Smooth muscle cell (in vitro differentiated cells): ENCODE data around the gene DACT3. TPM values are rescaled to one million over a fixed set of nuclear protein-coding genes. Genes with fewer than 3 reads are reported as not detected.

Experiments used
- DNase-seq: peaks from one replicate; lab custom pipeline; 2025; ENCODE audit not compliant: unreplicated experiment; lab: John Stamatoyannopoulos, UW
- H2AFZ ChIP-seq: fragments of 200-600 bp; sonication (generic); 2 replicates; pipeline ENCODE4 v1.6.0; 2016; ENCODE audit warnings: antibody characterized with exemption, low read depth, mild to moderate bottlenecking
- H3F3A ChIP-seq: fragments of 200-600 bp; sonication (generic); 2 replicates; pipeline ENCODE4 v1.6.0; 2017; ENCODE audit warnings: antibody characterized with exemption, low read depth
- H3K27ac ChIP-seq: fragments of 200-600 bp; sonication (generic); 2 replicates; pipeline ENCODE4 v1.5.1; 2016; ENCODE audit warnings: low read depth, mild to moderate bottlenecking
- H3K27me3 ChIP-seq: fragments of 200-600 bp; sonication (generic); 2 replicates; pipeline ENCODE4 v1.6.1; 2016; ENCODE audit warnings: low read depth, mild to moderate bottlenecking
- H3K36me3 ChIP-seq: fragments of 200-600 bp; sonication (generic); 2 replicates; pipeline ENCODE4 v1.5.1; 2016; ENCODE audit warnings: low read depth
- H3K4me1 ChIP-seq: fragments of 200-600 bp; sonication (generic); 2 replicates; pipeline ENCODE4 v1.5.1; 2016; ENCODE audit warnings: low read depth
- H3K4me2 ChIP-seq: fragments of 200-600 bp; sonication (generic); 2 replicates; pipeline ENCODE4 v1.6.0; 2016; ENCODE audit warnings: mild to moderate bottlenecking
- H3K4me3 ChIP-seq: fragments of 200-600 bp; sonication (generic); 2 replicates; pipeline ENCODE4 v1.5.1; 2016; ENCODE audit warnings: mild to moderate bottlenecking
- H3K79me2 ChIP-seq: fragments of 200-600 bp; sonication (generic); 2 replicates; pipeline ENCODE4 v1.6.0; 2016; ENCODE audit warnings: low read depth, mild to moderate bottlenecking
- H3K9ac ChIP-seq: fragments of 200-600 bp; sonication (generic); 2 replicates; pipeline ENCODE4 v1.6.0; 2016; ENCODE audit warnings: low read depth
- H3K9me3 ChIP-seq: fragments of 200-600 bp; sonication (generic); replicated peaks from 2 replicates; pipeline ENCODE4 v1.5.1; 2016; ENCODE audit warnings: low read depth
- H4K20me1 ChIP-seq: fragments of 200-600 bp; sonication (generic); 2 replicates; pipeline ENCODE4 v1.6.0; 2016; ENCODE audit warnings: low read depth
- WGBS: methylation state at CpG from one replicate; pipeline ENCODE4 v1.1.7; 2016; ENCODE audit warnings: low lambda C conversion rate; 5-methylcytosine and 5-hydroxymethylcytosine counted together
- polyA plus RNA-seq: library from polyadenylated mRNA; unstranded; fragments of >200 nt; fragmentation: Nextera tagmentation; extraction: Ambion mirVana; gene quantifications from 2 replicates; pipeline ENCODE4 v1.2.1, GENCODE V29; 2016
- total RNA-seq: library from RNA; depleted of rRNA; stranded (reverse); fragments of >200 nt; gene quantifications from 2 replicates; pipeline ENCODE4 v1.2.3, GENCODE V29; 2014
- TF ChIP-seq, protein P1 (sequence below): fragments of 200-600 bp; sonication (generic); IDR thresholded peaks from 2 replicates; pipeline ENCODE4 v1.5.1; 2017; ENCODE audit warnings: borderline replicate concordance, mild to moderate bottlenecking, antibody characterized with exemption; ENCODE audit not compliant: insufficient read depth, poor library complexity, severe bottlenecking

Gene DACT3
- total and polyA plus RNA-seq, 2 experiments from 2014 or later = 6.2 to 22.7 TPM

DNA sequence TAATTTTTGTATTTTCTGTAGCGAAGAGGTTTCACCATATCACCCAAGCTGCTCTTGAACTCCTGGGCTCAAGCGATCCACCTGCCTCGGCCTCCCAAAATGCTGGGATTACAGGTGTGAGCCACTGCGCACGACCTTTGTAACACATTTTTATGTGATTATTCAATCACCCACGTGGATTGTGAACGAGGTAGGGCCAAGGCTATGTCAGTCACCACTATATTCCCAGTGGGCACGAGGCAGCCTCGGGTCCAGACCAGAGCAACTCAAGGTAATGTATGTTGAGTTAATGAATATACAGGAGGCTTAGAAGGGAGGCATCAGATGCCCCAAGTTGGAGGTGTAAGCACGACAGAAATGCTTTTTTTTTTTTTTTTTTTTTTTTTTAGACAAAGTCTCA, 45.0 kb downstream of the DACT3 start:
- Histone ChIP-seq H3K27me3 (no peaks in the 10 kb centered on the region), H4K20me1 (no peaks in the 10 kb centered on the region), H3K9ac (no peak overlapping the region), H3F3A (no peaks in the 10 kb centered on the region), H3K9me3 (no peaks in the 10 kb centered on the region), H3K4me2 (no peak overlapping the region), H3K79me2 (no peaks in the 10 kb centered on the region), H3K36me3 (no peaks in the 10 kb centered on the region), H2AFZ (no peak overlapping the region), H3K4me3 (no peak overlapping the region), H3K4me1 (peaks cover 5% of the 10 kb centered on the region), H3K27ac (no peak overlapping the region)
- WGBS = 89% methylated on average over 10 of the region's 10 CpGs
- no peak for DNase-seq
- TF ChIP-seq, protein P1, sequence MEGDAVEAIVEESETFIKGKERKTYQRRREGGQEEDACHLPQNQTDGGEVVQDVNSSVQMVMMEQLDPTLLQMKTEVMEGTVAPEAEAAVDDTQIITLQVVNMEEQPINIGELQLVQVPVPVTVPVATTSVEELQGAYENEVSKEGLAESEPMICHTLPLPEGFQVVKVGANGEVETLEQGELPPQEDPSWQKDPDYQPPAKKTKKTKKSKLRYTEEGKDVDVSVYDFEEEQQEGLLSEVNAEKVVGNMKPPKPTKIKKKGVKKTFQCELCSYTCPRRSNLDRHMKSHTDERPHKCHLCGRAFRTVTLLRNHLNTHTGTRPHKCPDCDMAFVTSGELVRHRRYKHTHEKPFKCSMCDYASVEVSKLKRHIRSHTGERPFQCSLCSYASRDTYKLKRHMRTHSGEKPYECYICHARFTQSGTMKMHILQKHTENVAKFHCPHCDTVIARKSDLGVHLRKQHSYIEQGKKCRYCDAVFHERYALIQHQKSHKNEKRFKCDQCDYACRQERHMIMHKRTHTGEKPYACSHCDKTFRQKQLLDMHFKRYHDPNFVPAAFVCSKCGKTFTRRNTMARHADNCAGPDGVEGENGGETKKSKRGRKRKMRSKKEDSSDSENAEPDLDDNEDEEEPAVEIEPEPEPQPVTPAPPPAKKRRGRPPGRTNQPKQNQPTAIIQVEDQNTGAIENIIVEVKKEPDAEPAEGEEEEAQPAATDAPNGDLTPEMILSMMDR = no peak

DNA sequence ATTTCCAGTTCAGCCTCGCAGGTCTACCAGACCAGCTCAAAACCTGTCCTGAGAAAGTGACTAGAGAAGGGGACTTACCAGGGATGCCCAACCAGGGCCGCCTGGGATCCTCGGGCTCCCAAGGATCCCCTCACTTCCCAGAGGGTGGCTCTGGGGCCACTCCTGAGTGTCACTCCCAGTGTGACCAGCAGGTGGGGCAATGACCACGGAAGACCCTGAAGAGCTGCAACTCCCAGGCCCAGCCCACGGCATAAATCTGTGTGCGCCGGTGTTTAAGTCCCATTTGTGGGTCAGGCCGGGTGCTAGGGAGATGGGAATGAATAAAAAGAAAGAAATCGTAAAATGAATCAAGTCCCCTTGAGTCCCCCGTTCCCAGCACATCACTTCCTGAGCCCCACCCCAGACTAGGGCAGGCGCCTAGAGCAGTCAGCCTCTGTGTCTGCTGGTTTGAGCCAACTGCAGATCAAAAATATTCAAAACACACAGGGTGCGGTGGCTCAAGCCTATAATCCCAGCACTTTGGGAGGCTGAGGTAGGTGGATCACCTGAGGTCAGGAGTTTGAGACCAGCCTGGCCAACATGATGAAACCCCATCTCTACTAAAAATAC, 46.8 kb downstream of the DACT3 start:
- Histone ChIP-seq H3K79me2 (no peaks in the 10 kb centered on the region), H2AFZ (no peak overlapping the region), H3F3A (peaks cover under 1% of the 10 kb centered on the region), H3K36me3 (no peaks in the 10 kb centered on the region), H4K20me1 (peaks cover 1% of the 10 kb centered on the region), H3K27me3 (no peaks in the 10 kb centered on the region), H3K4me1 (no peaks in the 10 kb centered on the region), H3K9ac (no peak overlapping the region), H3K27ac (no peak overlapping the region), H3K9me3 (no peaks in the 10 kb centered on the region), H3K4me3 (no peak overlapping the region), H3K4me2 (no peak overlapping the region)
- TF ChIP-seq, protein P1 = peak; percentile 83
- DNase-seq = peak; percentile 63
- WGBS = 18% methylated on average over 12 of the region's 12 CpGs

DNA sequence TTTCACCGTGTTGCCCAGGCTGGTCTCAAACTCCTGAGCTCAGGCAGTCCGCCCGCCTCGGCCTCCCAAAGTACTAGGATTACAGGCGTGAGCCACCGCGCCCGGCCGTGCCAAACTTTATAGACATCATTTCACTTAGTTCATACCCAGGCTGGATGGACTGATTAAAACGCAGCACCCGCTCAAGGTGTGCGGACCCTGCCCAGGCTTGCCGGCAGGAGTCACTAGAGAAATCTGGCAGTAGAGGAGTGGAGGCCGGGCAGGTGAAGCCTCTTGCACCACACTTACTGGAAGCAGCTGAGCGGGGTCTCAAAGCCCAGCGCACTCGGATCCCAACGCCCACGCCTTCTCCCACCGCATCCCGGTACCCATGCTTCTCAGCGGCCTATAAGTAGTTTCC, 47.5 kb downstream of the DACT3 start:
- H3K4me2 ChIP-seq = no peak overlapping the region
- TF ChIP-seq, protein P1 = no peak
- no peaks in the 10 kb centered on the region for H3K36me3 ChIP-seq
- no peaks in the 10 kb centered on the region for H3K4me1 ChIP-seq
- no peak overlapping the region for H3K27ac ChIP-seq
- no peak overlapping the region for H3K4me3 ChIP-seq
- H3K9me3 ChIP-seq = no peaks in the 10 kb centered on the region
- H4K20me1 ChIP-seq = peaks cover 3% of the 10 kb centered on the region
- no peak for DNase-seq
- H3K27me3 ChIP-seq = no peaks in the 10 kb centered on the region
- H3K9ac ChIP-seq = no peak overlapping the region
- no peaks in the 10 kb centered on the region for H3K79me2 ChIP-seq
- WGBS = 94% methylated on average over 22 of the region's 22 CpGs
- H2AFZ ChIP-seq = no peak overlapping the region
- H3F3A ChIP-seq = peaks cover 3% of the 10 kb centered on the region

DNA sequence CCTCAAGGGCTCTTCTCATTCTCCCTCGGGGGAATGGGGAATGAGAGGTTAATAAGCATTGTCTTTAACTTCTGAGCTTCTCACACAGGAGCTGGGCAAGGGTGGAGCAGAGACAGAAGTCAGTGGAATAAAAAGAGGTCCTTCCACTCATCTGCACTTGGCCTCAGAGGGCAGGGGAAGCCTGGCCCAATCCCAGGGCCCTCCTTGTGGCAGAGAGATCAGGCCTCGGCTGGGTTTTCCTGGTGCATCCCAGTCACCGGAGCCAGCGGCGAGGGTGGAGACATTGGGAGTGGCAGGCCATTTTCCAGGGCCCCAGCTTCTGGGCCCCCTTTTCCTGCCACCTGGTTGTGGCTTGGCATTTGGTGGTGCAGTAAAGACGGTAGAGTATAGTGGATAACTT, 49.2 kb downstream of the DACT3 start:
- Histone ChIP-seq H4K20me1 (peaks cover 15% of the 10 kb centered on the region), H3K36me3 (no peaks in the 10 kb centered on the region), H3K9ac (no peak overlapping the region), H3K27ac (no peak overlapping the region), H3K4me2 (no peak overlapping the region), H3K4me3 (no peak overlapping the region), H3K9me3 (no peaks in the 10 kb centered on the region), H2AFZ (no peak overlapping the region), H3K4me1 (no peaks in the 10 kb centered on the region), H3K27me3 (no peaks in the 10 kb centered on the region), H3F3A (peaks cover 3% of the 10 kb centered on the region), H3K79me2 (no peaks in the 10 kb centered on the region)
- no peak for DNase-seq
- 94% methylated on average over 6 of the region's 6 CpGs for WGBS
- TF ChIP-seq, protein P1 = no peak
